ENCODE measurements around the gene PLAU.

DNA sequence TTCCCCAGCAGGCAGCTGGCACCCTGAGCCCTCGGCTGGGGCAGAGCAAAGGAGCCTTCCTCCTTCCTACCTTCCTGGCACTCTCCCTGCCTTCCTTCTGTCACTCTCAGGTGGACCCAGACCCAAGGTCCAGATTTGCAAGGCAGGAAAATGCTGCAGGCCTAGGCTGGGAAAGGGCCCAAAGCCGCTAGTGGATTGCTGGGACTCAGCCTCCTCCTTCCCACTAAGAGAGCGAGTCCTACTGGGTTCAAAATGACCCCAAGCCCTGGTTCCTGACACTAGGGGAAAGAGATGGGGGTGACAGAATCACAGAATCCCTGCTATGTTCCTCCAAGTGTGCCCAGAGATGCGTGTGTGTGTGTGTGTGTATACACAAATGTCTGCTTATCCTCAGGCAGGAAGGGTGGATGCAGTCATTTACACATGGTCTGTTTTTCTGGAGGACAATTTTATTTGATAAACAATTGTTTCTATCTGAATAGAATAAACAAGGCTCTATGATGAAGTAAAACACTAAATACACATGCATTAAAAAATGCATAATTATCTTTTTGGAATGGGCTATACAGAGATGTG, 1.3 kb upstream of the PLAU start:
- TF ChIP-seq, protein P1, sequence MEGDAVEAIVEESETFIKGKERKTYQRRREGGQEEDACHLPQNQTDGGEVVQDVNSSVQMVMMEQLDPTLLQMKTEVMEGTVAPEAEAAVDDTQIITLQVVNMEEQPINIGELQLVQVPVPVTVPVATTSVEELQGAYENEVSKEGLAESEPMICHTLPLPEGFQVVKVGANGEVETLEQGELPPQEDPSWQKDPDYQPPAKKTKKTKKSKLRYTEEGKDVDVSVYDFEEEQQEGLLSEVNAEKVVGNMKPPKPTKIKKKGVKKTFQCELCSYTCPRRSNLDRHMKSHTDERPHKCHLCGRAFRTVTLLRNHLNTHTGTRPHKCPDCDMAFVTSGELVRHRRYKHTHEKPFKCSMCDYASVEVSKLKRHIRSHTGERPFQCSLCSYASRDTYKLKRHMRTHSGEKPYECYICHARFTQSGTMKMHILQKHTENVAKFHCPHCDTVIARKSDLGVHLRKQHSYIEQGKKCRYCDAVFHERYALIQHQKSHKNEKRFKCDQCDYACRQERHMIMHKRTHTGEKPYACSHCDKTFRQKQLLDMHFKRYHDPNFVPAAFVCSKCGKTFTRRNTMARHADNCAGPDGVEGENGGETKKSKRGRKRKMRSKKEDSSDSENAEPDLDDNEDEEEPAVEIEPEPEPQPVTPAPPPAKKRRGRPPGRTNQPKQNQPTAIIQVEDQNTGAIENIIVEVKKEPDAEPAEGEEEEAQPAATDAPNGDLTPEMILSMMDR (IDR thresholded peaks at IDR 0.05): no peak
- no peak for TF ChIP-seq POLR2A (IDR thresholded peaks at IDR 0.05)

All from testis (tissue), 2 donors.